ENCODE results near the gene SCT.

SCT gene

GRCh38 chr11:639332-639955 lies 12.5 kb upstream of the SCT start:
- Histone ChIP-seq H3K4me3 (ENCODE audit: severe bottlenecking) (no peak overlapping the region), H3K4me1 (ENCODE audit: insufficient read depth, poor library complexity, severe bottlenecking) (no peaks in the 10 kb centered on the region), H3K27me3 (ENCODE audit: insufficient read depth, poor library complexity, severe bottlenecking) (no peaks in the 10 kb centered on the region), H3K9me3 (ENCODE audit: severe bottlenecking) (no peaks in the 10 kb centered on the region), H3K27ac (ENCODE audit: poor library complexity, severe bottlenecking) (no peak overlapping the region), H3K36me3 (ENCODE audit: low read depth) (peaks cover 16% of the 10 kb centered on the region; the same call in 1 of the 2 replicates)
- no peak for DNase-seq (ENCODE audit: low spot score)
- TF ChIP-seq CTCF (IDR thresholded peaks at IDR 0.05; ENCODE audit: poor library complexity, severe bottlenecking), result no peak
- no peak for ATAC-seq (ENCODE audit: low read depth)

DNA sequence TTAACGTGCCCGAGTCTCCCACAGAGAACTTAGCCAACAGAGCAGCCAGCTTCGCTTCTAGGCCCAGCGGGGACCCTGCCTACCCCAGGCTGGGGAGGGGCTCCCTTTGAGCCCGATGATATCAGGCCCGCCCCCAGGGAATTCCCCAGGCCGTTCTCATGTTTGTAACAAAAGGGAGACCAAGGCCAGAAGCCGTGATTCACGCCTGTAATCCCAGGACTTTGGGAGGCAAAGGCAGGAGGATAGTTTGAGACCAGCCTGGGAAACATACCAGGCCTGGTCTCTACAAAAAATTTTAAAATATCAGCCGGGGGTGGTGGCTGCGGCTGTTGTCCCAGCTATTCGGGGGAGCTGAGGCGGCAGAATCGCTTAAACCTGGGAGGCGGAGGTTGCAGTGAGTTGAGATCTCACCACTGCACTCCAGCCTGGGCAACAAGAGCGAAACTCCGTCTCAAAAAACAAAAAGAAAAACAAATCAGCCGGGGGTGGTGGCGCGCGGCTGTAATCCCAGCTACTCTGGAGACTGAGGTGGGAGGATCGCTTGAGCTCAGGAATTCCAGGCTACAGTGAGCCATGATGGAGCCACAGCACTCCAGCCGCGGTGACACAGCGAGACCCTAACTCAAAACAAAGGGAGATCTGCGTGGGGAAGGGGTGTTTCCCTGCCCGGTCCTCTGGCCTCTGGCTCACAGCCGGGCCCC lies 11.8 kb upstream of the SCT start:
- Histone ChIP-seq H3K27me3 (ENCODE audit: insufficient read depth, poor library complexity, severe bottlenecking) (no peaks in the 10 kb centered on the region), H3K4me1 (ENCODE audit: insufficient read depth, poor library complexity, severe bottlenecking) (no peaks in the 10 kb centered on the region), H3K4me3 (ENCODE audit: severe bottlenecking) (no peak overlapping the region), H3K27ac (ENCODE audit: poor library complexity, severe bottlenecking) (no peak overlapping the region), H3K36me3 (ENCODE audit: low read depth) (peaks cover 9% of the 10 kb centered on the region; the same call in 1 of the 2 replicates), H3K9me3 (ENCODE audit: severe bottlenecking) (no peaks in the 10 kb centered on the region)
- TF ChIP-seq CTCF (IDR thresholded peaks at IDR 0.05; ENCODE audit: poor library complexity, severe bottlenecking), result no peak
- ATAC-seq (ENCODE audit: low read depth) (no peak), DNase-seq (ENCODE audit: low spot score) (no peak)

DNA sequence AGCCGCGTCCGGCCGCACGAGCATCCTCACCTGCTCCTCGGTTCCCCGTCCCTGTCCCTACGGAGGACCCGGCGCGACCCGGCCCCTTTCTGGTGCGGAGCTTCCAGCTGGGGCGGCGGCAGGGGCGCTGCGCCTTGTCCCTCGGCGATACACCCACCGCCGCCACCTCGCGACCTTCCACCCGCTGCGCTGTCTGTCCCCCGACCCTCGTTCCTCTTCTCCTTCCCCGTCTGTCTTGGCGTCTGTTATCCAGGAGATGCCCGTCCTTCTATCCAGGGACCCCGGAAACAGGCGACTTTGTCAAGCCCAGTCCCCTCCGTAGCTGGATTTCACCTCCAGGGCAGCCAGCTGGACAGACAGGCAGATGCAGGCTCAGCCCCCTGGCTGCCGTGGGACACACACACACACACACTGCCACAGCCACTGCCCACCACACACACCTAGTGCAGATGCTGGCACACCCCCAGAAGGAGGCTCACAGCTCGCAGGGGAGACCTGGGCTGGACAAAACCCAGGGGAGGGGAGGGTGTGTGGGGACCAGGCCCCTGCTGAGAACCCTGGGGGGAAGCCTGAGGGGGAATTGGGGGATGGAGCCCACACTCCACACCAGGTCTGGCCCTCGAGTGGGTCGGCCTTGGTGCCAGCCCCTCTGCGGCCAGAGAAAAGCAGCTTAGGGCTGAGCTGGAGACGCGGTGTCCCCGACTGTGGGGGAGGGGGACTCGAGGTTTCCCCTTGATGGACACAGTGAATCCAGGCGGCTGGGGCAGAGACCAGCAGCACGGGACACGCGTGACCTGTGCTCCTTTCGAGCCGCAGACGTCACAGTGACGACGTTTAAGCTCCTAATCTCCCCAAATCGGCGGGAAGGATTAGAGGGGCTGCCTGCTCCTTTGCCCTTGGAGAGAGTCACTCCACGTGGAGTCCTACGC lies 10.9 kb upstream of the SCT start:
- DNase-seq (ENCODE audit: low spot score) (no peak), ATAC-seq (ENCODE audit: low read depth) (no peak)
- H3K4me1 ChIP-seq (ENCODE audit: insufficient read depth, poor library complexity, severe bottlenecking), result no peaks in the 10 kb centered on the region
- no peak for TF ChIP-seq CTCF (IDR thresholded peaks at IDR 0.05; ENCODE audit: poor library complexity, severe bottlenecking)
- peaks cover under 1% of the 10 kb centered on the region; the same call in 1 of the 2 replicates for H3K36me3 ChIP-seq (ENCODE audit: low read depth)
- H3K27me3 ChIP-seq (ENCODE audit: insufficient read depth, poor library complexity, severe bottlenecking), result no peaks in the 10 kb centered on the region
- H3K4me3 ChIP-seq (ENCODE audit: severe bottlenecking), result no peak overlapping the region
- no peak overlapping the region for H3K27ac ChIP-seq (ENCODE audit: poor library complexity, severe bottlenecking)
- H3K9me3 ChIP-seq (ENCODE audit: severe bottlenecking), result no peaks in the 10 kb centered on the region

- H3K4me3 ChIP-seq (ENCODE audit: severe bottlenecking), result no peak overlapping the region
- DNase-seq (ENCODE audit: low spot score) (peak; percentile 62), ATAC-seq (ENCODE audit: low read depth) (no peak)
- no peak for TF ChIP-seq CTCF (IDR thresholded peaks at IDR 0.05; ENCODE audit: poor library complexity, severe bottlenecking)
- H3K27ac ChIP-seq (ENCODE audit: poor library complexity, severe bottlenecking), result no peak overlapping the region
- H3K4me1 ChIP-seq (ENCODE audit: insufficient read depth, poor library complexity, severe bottlenecking), result no peaks in the 10 kb centered on the region
- no peaks in the 10 kb centered on the region for H3K9me3 ChIP-seq (ENCODE audit: severe bottlenecking)
- no peaks in the 10 kb centered on the region for H3K27me3 ChIP-seq (ENCODE audit: insufficient read depth, poor library complexity, severe bottlenecking)
- H3K36me3 ChIP-seq (ENCODE audit: low read depth), result no peaks in the 10 kb centered on the region
These were observed 10.3 kb upstream of the SCT start for GRCh38 chr11:637333-637592.

Data from RWPE2 (cell line).